Body of pancreas (tissue), 4 donors: Measurements from ENCODE around the gene GSS. TPM values are rescaled to one million over a fixed set of nuclear protein-coding genes. Genes with fewer than 3 reads are reported as not detected.

ENCODE experiments used
- ATAC-seq: fragments of 150-250 bp; one replicate; pipeline ENCODE4 v1.9.1; 2016
- DNase-seq, 4 donors: peaks; one replicate each; pipeline ENCODE4 v3.0.0-alpha.2; 2019
- H3K27ac ChIP-seq, 4 donors: fragments of 200-600 bp; sonication (generic); 1 replicate in 3 of 4; 2 replicates in 1 of 4; pipeline versions ENCODE4 v1.5.1 to v1.6.1; 2016 to 2019; ENCODE audit warnings: mild to moderate bottlenecking in 1 of 4, mixed read lengths in 1 of 4, moderate library complexity in 1 of 4
- H3K27me3 ChIP-seq, 2 donors: fragments of 200-600 bp; sonication (generic); one replicate each; pipeline ENCODE4 v1.6.0; 2016; ENCODE audit warnings: mild to moderate bottlenecking in 1 of 2
- H3K36me3 ChIP-seq, 2 donors: fragments of 200-600 bp; sonication (generic); replicated peaks in 1 of 2; 2 replicates each; pipeline ENCODE4 v1.5.1; 2016; ENCODE audit warnings: low read depth in 2 of 2; ENCODE audit not compliant: insufficient read depth in 1 of 2
- H3K4me1 ChIP-seq: fragments of 200-600 bp; sonication (generic); one replicate; pipeline ENCODE4 v1.6.0; 2016
- H3K4me3 ChIP-seq, 2 donors: fragments of 200-600 bp; sonication (generic); 1 replicate in 1 of 2; 2 replicates in 1 of 2; pipeline ENCODE4 v1.5.1; 2016 to 2019
- H3K9me3 ChIP-seq, 3 donors: fragments of 200-600 bp; sonication (generic); 1 replicate in 2 of 3; 2 replicates in 1 of 3; pipeline ENCODE4 v1.5.1; 2016
- CTCF ChIP-seq, 7 experiments: fragments of 450-650 bp in 4 of 7; fragments of 200-600 bp in 3 of 7; sonication (generic) in 3 of 7; IDR thresholded peaks; one replicate each; pipeline ENCODE4 v1.5.1; 2016 to 2019; ENCODE audit warnings: antibody characterized with exemption in 7 of 7
- POLR2A ChIP-seq, 3 donors: fragments of 450-650 bp; IDR thresholded peaks; one replicate each; pipeline ENCODE4 v1.6.1; 2016; ENCODE audit warnings: antibody characterized with exemption in 3 of 3, mild to moderate bottlenecking in 2 of 3
- WGBS, 2 donors: methylation state at CpG; one replicate each; pipeline ENCODE4 v1.1.5; 2017; 5-methylcytosine and 5-hydroxymethylcytosine counted together
- intact Hi-C: fragments of 100-400 bp; cut with DNase I; formaldehyde crosslinking; loops from one replicate; pipeline ENCODE4 v1.15.1; 2023
- total RNA-seq, 2 donors: library from RNA; depleted of rRNA; stranded (reverse); fragments of >200 nt; gene quantifications; one replicate each; pipeline ENCODE4 v1.1.0, GENCODE V29; 2016

The GSS gene
- total RNA-seq, result 10 to 100 TPM; 24.6 to 33.0 TPM

GRCh38 chr20:34955231-34956040 lies at the start of gene GSS, which contains the start of gene MYH7B:
Gene GSS, minus strand, starts transcription at chr20:34955806. Its CDS starts 3,954 bp downstream, at chr20:34951852.
Gene MYH7B, plus strand, starts transcription at chr20:34955868. Its CDS starts 22,138 bp downstream, at chr20:34978006.
- intact Hi-C loops, result no loop called here
- H3K27me3 ChIP-seq, result no peaks in the 10 kb centered on the region
- peak; percentile 98 to 100 (median 98) for DNase-seq
- peak; percentile 97 for ATAC-seq
- peak; percentile 14 to 86 (median 67) for TF ChIP-seq CTCF (IDR thresholded peaks at IDR 0.05)
- TF ChIP-seq POLR2A (IDR thresholded peaks at IDR 0.05), result peak; percentile 49 to 84 (median 83)
- peak within 1 kb of the TSS; percentile 23 to 40 for H3K4me3 ChIP-seq
- H3K27ac ChIP-seq, result peak within 1 kb of the TSS; percentile 81 to 85 (median 82)
- H3K36me3 ChIP-seq, result no peaks in the 10 kb centered on the region
- H3K4me1 ChIP-seq, result peaks cover 13% of the 10 kb centered on the region
- WGBS, 2 donors, result 0 to 1% methylated on average over 23 to 62 of the region's 62 CpGs
- H3K9me3 ChIP-seq, result no peaks in the 10 kb centered on the region

- peak in 1 of 4 donors; percentile 4 for DNase-seq
These were observed 49.3 kb upstream of the GSS start for GRCh38 chr20:35004749-35005462.

GRCh38 chr20:35004051-35004725 lies 48.6 kb upstream of the GSS start:
- DNase-seq (peak in 1 of 4 donors; percentile 7), ATAC-seq (no peak)
- intact Hi-C loops, result no loop called here
- Histone ChIP-seq H3K9me3 (no peaks in the 10 kb centered on the region), H3K4me1 (peaks cover 9% of the 10 kb centered on the region), H3K27ac (no peak overlapping the region), H3K27me3 (no peaks in the 10 kb centered on the region), H3K4me3 (no peak overlapping the region), H3K36me3 (peaks cover 26 to 73% of the 10 kb centered on the region in 2 donors)
- WGBS, 2 donors, result 89 to 93% methylated on average over 17 to 18 of the region's 18 CpGs
- TF ChIP-seq CTCF (IDR thresholded peaks at IDR 0.05) (no peak), POLR2A (IDR thresholded peaks at IDR 0.05) (no peak)

More at GRCh38 chr20:35004749-35005462, 49.3 kb upstream of the GSS start:
- Histone ChIP-seq H3K4me1 (peaks cover 16% of the 10 kb centered on the region), H3K27me3 (no peaks in the 10 kb centered on the region), H3K4me3 (no peak overlapping the region), H3K27ac (no peak overlapping the region), H3K9me3 (no peaks in the 10 kb centered on the region), H3K36me3 (peaks cover 26 to 73% of the 10 kb centered on the region in 2 donors)
- 88 to 93% methylated on average over 19 to 20 of the region's 20 CpGs for WGBS, 2 donors
- no peak for TF ChIP-seq CTCF (IDR thresholded peaks at IDR 0.05)
- TF ChIP-seq POLR2A (IDR thresholded peaks at IDR 0.05), result no peak
- intact Hi-C loops, result no loop called here
- no peak for ATAC-seq

- TF ChIP-seq POLR2A (IDR thresholded peaks at IDR 0.05) (no peak), CTCF (IDR thresholded peaks at IDR 0.05) (no peak)
- no peak overlapping the region for H3K4me3 ChIP-seq
- no peaks in the 10 kb centered on the region for H3K9me3 ChIP-seq
- intact Hi-C loops, result no loop called here
- peaks cover 26 to 71% of the 10 kb centered on the region in 2 donors for H3K36me3 ChIP-seq
- H3K27me3 ChIP-seq, result no peaks in the 10 kb centered on the region
- H3K4me1 ChIP-seq, result peaks cover 2% of the 10 kb centered on the region
- 94% methylated on average over 10 to 25 of the region's 25 CpGs for WGBS, 2 donors
- DNase-seq (peak in 1 of 4 donors; percentile 10), ATAC-seq (no peak)
- H3K27ac ChIP-seq, result no peak overlapping the region
These were observed 47.8 kb upstream of the GSS start for GRCh38 chr20:35003211-35004031.
